Mesenteric fat pad (tissue), 1 donor: ENCODE measurements around the gene SLC1A3. TPM values are rescaled to one million over a fixed set of nuclear protein-coding genes. Genes with fewer than 3 reads are reported as not detected.
"Not testable (repeated sequence)": the region's sequence is repeated elsewhere in the genome, so short reads cannot be mapped to it uniquely, and the experiment has no call there.

Experiments
- DNase-seq: peaks from one replicate; pipeline ENCODE4 v3.0.0-alpha.2; 2020; ENCODE audit warnings: low spot score
- total RNA-seq: library from RNA; stranded (reverse); fragmentation: NEBNext Ultra II Directional; extraction: Animal tissue kit (Norgen Biotek cat#: 25700); gene quantifications from one replicate; pipeline ENCODE4 v1.2.1, GENCODE V29; 2021
- donor health status: DM: yes; HTN: yes; CAD: no.

SLC1A3 gene
- total RNA-seq, 1 donor from 2014 or later = 429 TPM

DNA sequence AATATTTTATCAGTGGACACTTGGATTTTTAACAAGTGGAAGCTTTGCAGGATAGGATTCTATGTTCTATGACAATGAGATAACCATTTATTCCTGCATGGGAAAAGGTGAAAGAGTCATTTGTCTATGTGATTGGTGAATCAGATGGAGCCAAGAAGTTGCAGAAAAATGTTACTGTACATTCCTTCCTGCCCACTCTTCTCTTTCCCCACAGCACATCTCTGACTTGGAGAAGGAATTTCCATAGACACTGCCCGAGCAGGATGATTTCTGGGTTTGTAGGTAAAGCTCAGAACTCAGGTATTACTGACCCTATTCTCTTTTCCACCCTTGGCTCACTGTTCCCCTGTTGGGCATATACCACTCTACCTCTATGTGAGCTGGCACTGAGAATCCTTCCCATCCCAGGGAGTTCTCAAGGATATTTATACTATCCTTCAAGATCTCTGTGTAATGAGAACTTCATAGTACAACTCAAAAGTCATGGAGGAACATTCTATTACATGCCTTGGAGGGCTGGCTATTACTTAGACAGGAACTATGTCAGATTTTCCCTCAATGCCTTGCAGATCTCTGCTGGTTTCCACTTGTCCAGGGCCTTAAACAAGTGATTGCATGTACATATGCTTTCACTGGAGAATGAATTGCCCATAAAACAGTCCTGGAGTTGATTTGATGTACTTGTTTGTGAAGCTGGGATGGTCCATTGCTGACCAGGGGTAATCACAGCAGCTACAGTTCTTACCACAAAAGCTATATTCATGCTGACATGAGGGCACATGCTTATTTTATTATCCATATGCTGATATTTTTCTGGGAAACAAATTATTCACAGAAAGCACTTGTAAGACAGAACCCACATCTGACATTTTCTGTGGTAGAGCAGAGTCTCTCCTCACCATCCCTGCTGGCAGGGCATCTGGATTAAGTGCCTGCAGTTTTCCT, 24.1 kb downstream of the SLC1A3 start:
- DNase-seq = no peak

DNA sequence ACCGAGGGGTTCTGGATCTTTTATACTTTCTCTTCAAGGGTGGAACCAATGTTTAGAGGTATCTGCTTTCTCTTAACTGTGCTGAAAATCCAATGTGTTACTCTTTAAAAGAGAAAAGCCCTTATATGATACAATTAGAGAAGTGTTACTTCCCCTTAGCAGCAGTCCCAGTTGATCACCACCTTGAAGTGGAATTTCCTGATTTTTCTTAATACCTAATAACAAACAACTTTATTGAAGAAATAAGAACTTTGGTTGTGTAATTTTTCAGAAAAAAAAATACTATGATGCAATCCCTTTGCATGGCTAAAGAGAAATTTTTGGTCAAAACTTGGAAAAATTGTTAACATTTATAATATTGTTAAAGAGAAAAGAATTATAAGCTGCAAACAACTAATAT, 24.7 kb downstream of the SLC1A3 start:
- DNase-seq = no peak

DNA sequence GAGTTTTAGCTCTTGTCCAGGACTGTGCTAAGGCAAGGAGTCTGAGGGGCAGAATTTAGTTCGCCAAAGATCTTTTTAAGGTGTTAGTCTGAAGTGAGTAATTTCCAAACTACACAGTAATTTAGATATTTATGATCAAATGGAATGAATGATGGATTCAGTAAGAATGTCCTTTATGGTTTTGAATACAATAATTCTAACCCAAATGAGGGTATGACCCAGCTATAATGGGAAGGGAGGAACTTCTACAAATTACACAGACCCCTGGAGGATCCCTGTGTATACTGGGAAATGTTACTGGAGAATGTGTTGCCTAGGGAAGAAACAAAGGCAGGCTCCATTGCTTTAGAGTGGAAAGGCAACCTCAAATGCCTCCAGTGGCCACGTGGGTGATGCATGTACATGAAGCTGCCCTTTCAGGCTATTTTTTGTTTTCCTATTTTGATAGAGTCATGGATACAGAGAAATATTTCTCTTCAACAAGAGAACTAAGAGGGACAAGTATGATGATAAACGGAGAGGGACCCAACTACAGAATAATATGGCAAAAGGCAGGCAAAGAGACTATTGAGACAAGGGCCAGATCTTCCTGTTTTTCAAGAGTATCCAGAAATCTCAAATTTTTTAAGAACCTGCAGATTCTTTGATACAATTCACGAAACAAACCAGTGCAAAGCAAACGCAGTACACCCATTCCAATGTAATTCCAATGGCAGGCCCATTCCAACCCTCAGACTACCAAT, 25.4 kb downstream of the SLC1A3 start:
- DNase-seq = no peak

DNA sequence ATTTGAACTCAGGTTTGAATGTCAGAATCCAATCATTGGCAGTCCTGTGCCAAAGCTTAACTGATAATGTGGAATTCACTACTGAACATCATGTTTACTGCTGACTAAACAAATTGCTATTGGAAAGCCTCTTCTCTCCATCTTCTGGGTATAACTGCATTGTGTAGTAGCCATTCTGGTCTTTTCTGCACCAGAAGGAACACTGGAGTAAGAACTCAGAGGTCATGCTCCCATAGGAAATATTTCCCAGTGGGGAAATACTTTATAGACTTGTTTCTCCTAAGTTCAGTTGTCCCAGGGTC, 25.9 kb downstream of the SLC1A3 start:
- DNase-seq = no peak

DNA sequence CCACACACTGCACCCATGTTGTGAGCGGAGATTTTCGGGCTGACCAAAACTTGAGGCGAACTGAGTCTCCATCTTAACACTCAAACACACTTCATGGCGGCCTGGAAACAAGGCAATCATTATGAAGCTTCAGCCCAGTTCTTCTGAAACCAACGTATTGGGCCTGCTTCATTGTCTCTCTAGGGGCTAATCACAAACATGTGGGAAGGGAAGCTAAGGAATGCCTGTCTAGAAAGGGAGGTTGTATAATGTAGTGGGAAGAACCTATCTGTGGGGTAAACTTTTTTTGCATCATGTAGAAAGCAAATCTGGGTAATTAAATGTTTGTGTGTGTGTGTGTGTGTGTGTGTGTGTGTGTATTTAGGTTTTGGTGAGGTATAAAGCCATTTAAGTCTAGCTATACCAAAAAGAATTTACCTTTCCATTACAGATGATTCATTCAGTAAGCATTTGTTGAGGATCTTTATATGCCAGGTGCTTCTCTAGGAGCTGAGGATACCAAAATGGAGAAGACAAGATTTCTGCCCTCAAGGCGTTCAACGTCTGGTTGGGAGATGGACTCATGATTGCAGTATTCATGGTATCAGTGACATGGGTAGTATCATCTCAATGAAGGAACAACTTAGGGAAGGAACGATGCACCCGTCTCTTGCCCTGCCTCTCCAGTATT, 29.4 kb downstream of the SLC1A3 start:
- no peak for DNase-seq

DNA sequence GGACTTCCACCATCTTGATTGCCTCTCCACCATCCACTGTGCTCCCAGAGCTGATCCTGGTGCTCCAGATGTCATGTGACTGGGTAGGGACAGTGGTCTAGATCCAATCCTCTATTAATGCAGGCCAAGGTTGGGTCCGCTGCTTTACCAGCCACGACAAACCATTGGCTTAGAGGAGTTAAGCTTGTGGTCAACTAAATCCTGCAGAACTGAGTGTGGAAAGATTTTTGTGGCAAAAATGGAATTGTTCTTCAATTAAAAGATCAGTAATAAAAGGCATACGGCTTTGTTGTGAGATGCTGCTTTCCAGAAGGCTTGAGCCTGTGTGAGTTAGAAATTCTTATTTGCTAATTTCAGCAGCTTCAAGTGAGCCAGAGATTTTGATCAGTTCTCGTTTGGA, 30.7 kb downstream of the SLC1A3 start:
- no peak for DNase-seq

DNA sequence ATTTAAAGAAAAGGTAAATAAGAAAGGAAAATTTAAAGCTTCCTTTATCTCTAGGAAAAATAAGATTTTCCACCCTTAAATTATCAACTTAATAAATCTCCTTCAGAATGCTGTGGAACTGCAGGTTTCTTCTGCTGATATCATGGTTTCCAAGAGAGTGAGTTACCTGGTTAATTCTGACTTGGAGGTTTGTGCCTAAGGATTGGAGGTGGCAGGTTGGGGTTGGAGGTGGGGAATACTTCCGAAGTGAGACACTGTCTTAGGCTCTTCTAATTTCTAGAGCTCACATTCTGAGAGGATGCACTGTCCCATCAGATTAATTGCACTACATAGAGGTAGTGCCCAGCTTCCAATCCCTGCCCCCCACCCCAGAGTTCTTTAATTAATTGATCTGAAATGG, 31.1 kb downstream of the SLC1A3 start:
- no peak for DNase-seq

DNA sequence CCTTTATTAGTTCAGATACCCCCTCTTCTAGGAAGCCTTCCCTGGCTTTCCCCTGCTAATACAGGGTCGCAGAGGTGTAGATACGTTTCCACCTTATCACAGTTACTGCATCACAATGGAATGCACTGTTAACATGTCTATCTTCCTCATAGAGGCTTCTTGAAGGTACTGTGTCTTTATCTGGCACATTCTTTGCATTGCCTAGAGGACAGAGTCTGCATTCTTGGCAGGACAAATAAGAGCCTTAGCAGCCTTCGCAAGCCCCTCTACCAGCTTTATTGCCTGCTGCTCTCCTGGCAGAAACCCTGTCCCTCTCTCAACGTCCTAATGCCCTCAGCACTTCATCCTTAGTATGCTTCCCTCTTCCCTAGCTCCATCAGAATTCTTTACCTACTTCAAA, 31.6 kb downstream of the SLC1A3 start:
- no peak for DNase-seq

DNA sequence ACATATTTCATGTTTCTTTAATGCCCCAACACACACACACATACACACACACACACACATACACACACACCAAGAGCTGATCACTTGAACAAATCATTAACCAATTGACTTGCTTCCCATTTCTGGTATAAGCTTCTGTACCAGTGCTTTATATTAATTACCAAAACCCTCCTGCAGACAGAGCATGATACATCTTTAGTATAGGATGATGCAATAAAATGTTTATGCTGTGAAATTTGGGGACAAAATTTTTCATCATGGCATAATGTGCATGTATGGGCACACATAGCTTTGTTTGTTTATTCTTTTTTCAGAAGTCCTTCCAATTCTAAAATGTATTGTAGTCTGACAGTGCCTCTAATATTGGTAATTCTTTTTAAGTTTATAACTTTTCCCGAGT, 34.5 kb downstream of the SLC1A3 start:
- no peak for DNase-seq

DNA sequence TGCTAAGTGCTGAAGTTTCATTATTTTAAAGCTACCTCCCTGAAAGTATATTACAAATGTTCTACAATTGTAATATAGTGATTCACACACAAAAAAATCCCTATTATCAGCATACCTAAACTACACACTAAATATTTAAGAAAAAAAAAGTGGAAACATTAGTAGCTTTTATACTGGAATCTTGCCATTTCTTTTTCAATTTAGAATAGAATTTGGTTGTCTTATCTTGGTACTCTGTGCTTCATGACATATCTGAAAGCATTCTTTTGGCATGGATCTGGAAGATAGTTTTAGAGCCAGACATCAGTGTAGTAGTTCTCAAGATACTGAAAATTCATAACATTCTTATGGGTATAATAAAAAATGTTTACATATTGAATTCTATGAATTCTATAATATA, 35.0 kb downstream of the SLC1A3 start:
- no peak for DNase-seq

DNA sequence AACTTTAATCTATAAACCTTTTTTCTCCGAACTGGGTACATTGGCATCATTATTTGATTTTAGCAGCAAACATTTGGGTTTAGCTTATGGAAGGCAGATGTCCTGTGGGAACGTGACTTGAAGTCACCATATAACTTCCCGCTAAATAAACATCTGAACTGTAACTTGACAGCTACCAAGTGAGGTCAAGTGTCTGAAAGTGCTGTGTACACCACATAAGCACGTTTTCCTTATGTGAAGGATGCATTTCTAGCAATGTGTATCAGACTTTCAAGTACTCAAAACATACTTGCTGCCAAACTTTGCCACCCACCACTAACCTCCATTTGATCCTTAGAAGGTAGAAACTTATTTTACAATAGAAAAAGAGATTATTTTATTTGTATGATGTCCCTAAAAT, 35.7 kb downstream of the SLC1A3 start:
- no peak for DNase-seq

DNA sequence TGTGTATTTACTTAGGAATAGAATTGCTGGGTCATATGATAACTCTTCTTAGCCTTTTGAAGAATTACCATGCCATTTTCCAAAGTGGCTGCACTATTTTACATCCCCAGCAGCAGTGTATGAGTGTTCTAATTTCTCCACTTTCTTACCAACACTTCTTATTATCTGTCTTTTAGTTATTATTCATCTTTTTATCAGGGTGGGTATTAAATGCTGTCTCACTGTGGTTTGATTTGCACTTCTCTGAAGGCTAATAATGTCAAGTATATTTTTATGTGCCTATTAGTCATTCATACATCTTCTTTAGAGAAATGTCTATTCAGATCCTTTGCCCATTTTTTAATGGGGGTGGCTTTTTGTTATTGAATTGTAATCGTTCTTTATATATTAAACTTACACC, 36.8 kb downstream of the SLC1A3 start:
- no peak for DNase-seq

DNA sequence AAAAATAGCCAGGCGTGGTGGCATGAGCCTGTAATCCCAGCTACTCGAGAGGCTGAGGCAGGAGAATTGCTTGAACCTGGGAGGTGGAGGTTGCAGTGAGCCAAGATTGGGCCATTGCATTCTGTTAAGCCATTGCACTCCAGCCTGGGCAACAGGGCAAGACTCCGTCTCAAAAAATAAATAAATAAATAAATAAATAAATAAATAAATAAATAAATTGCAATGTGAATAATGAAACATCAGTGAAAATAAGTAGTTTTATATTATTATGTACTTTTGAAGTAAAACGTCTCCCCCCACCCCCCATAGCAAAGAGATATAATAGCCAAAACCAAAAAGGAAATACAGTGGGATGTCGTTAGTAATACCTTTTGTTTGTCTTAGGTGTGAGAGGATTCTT, 37.4 kb downstream of the SLC1A3 start:
- DNase-seq = not testable (repeated sequence)

DNA sequence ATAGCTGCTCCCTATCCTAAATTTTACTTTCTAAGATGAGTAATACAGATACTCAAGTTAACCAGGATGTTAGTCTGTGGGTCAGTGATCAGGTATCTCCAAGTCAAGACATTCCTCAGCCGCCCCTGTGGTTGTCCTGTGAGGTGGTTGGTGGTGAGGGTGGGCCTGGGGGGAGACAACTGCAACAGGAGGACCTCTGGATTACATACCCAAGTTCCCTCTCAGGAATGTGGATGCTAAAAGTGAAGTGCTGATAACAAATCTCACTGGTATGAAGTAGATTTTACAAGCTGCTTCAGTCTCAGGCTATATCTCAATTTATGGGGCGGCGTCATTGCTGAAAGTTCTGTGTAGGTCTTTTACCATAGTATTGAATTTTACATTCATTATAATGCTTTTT, 38.3 kb downstream of the SLC1A3 start:
- DNase-seq = no peak

DNA sequence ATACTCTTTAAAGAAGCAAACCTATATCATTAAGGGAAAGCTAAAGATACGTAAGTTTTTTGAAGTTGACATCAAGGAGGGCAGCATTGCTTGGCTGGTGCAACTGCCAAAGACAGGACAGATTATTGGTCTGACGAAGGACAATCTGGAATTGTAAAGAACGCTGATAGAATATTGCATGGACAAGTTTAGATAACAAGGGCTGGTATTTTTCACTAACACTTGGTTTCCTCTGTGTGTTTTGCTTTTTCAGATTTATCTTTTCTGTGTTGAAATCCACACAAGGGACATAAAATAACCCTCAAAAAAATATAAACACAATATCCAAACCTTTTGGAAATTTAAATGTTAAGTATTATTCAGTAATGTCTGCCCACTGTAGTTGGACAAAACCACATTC, 39.7 kb downstream of the SLC1A3 start:
- DNase-seq = no peak

DNA sequence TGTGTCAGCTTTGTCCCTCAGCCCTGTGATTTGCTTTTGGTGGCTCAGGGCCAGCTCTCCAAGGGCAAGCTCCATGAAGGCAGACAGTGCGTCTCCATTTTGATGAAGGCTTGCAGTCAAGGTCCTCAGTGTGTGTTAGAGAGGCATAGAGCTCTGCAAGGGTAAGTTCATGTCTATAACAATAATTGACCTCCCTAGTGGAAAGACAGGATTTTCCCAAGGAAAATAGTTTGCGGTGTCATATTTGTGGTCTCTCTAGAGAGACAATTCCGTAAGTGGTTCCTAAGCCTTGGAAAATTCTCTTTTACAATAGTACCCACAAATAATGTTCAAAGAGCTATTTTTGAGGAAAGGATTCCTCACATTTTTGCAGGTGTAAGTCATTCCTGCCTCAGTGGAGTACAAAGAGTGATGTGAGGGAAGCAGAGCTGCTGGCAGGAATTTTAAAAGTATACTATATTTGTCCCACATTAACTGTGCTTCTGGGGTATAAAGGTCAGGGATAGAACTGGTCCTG, 40.2 kb downstream of the SLC1A3 start:
- no peak for DNase-seq

DNA sequence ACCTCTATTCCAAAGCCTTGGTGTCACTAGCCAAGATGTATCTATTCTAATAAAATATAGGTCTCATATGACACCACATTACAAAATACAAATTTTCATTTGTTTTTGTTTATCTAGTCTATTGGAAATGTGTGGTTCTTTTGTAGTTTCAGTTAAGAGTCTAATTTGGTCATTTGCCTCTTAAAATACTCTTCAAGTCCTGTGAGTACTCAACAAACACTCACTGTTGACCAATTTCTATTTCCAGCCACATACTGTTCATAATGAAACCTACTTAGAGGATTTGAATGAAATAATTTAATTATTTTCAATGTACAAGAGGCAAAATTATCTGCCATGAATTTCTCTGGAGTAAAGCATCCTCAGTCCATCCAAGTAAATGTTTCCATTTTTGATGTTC, 40.6 kb downstream of the SLC1A3 start:
- DNase-seq = no peak

DNA sequence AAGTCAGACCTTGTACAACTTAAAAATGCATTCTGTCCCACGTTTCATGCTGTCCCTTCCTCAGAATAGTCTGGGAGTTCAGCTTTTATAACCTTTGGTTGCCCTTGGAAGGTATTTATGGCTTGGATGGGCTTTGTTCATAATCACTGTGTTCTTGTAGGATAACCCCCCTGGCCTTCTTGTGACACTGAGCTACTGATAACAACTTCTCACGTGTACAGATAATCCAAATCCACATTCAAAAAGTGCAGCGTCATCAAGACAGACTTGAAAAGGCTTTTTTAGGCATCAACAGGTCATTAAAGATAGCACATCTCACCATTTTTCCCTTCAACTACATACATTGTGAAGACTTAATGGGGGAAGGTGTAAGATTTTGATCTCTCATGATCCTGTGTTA, 42.0 kb downstream of the SLC1A3 start:
- no peak for DNase-seq

DNA sequence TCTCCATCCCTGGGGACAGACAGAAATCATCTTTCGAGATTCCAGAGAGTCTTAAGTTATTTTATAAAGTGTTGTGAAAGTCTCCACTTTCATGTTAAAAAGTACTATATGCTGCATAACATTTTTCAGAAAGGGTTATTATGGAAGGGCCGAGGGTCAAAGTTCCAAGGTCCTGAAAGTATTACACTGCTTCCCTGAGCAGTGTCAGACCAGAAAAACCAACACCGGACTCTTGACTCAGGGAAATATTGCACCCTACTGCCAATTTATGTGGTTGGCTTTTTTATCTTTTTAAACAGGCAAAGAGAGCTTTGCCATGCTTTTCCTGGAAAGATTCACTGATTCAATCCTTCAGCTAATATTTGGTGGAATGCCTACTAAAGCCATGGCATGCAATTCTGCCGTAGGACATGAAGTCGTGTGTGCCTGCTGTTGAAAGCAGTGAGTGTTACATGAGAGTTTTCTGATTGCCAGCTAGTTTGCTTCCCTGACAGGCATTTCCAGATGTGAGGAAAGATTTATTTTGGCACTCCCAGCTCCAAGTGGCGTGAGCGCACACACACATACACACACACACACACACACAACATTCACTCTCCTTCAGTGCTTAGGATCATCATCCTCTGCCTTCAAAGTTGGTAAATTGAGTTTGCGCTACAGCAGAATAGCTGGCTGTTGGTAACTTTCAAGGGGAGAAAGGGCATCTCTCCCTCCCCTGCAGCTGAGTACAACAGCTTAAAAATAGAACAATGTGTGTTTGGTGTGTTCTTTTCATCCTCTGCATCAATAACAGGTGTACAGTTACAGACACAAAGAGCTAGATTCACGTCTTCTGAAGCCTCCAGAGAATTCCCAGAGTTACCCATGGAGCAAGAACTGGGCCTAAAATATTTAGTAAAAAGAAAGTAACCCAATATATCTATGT, 45.6 kb downstream of the SLC1A3 start:
- no peak for DNase-seq

DNA sequence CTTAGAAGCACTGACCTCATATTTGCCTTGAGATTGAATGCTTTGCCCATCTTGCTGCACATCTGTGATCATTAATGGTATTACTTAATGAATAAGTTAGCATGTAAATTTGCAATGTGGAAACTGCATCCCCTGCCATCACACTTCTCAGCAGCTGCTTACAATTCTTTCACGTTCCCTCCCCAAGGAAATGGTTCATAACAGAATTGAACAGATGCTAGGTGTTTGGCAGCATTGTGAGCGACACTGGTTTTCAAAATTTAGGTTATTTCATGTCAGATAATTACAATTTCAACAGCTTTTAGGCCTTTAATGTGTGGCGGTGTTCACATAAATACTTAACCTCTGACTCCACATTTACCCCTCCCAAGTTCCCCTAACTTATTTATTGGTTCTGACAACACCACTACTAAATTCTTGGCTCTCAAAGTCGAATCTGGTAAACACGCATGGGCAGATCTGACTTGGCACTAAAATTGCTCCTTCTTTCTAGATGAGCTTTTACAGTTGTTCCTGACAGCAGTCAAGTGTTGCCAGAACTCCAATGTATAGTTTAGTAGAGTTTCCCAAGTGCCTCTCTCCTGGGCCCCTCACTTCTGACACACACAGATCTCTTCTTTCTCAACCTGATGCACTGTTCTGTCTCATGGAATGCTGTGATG, 46.8 kb downstream of the SLC1A3 start:
- DNase-seq = no peak
